Measurements from ENCODE around the gene COL6A3.
"Not testable (repeated sequence)": the region's sequence is repeated elsewhere in the genome, so short reads cannot be mapped to it uniquely, and the experiment has no call there.

The COL6A3 gene

DNA sequence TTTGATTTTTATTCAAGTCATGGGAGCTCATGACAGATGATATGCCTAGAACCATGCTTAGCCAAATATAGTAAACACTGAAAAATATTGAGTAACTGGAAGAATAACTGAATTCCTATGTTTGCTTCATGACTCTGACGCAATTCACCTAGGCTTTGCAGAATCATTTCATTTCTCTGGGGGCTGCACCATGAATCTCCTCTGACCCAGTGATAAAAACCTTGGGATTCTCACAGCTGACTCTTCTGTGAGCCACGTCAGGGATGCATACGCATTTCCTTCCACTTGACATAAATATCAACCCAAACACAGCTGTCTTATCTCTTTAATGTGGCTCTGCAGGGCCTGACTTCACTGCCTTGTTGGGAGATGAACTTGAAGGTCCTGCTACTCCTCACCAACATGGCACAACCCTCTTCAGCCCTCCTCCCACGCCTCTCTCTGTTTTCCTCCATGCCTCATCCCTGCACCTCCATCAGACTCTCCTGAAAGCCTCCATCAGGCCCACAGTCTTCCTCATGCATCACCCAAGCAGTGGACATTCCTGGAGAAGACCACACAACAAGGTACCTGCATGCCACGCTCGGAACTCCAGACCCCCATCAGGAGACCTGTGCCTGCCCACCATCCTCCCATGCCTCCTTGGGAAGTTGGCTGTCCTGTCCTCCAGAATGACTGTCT lies 29.8 kb downstream of the COL6A3 start:
- no peak for DNase-seq (ENCODE audit: low spot score)

- no peak for DNase-seq (ENCODE audit: low spot score)
Observed at GRCh38 chr2:237380768-237381167, 33.2 kb downstream of the COL6A3 start.

DNA sequence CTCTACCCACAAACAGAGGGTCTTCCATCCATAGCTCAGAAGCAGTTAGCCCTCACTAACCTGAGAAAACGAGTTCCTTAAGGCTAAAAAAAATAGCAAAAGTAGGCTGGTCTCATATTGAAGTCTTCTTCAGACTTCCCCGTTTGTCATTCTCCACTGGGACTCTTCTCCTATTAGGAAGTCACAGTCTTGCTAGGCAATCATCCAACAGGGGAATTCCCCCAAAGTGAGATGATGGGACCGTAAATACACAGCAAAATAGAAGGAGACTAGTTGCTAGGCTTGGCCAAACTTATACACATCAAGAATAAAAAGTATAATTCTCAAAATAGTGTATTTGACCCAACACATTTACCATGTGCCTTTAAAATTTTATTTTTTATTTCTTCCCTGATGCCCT lies 34.3 kb downstream of the COL6A3 start:
- no peak for DNase-seq (ENCODE audit: low spot score)

- DNase-seq (ENCODE audit: low spot score) = no peak
Observed at GRCh38 chr2:237378650-237379049, 35.3 kb downstream of the COL6A3 start.

DNA sequence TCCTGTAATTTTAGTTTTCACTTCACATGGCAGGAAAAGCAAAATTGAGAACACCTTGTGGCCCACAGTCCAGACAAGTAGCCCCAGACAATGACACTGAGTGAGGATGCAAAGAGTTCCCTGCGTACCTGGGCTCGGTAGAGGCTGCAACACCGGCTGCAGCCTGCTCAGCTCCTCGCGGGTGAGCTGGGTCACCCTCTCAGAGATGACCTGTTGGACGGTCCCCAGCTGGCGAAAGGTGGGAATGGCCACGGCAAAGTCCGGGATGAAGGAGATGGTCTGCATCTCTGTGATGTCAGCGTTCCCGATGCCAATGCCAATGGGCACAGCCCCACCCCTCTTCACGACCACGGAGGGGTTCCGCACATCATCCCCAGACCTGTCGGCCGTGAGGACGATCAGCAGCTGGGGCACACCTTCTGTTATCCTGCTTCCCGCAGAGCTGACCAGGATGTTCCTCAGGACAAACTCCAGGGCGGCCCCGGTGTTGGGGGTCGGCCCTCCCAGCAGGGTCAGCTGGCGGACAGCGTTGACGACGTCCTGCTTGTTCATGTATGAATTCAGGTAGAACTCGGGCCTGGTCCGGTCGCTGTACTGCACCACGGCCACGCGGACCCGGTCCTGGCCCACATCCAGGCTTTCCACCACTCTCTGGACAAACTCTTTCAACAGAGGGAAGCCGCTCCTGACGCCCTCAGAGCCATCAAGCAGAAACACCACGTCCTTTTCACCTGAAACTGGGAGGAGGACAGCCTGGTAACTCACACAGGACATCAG lies 39.5 kb downstream of the COL6A3 start:
- DNase-seq (ENCODE audit: low spot score) = no peak

- DNase-seq (ENCODE audit: low spot score) = no peak
Observed at GRCh38 chr2:237371856-237372255, 42.1 kb downstream of the COL6A3 start.

DNA sequence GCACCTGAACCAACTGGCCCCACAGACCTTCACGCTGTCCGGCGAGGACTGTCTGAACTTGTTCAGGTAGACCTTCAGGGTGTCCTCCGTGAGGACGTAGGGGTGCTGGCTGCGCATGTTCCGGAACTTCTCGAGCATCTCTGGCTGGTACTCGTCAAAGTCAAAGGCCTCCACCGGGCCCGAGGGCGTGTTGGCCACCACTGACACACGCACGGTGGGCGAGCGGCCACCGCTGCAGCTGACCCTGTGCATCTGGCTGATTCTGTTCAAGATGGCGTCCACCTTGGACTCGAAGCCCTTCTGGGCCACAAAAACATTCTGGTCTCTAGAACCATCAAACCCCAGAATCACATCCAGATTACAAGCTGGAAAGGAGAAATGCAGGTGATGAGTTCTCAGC lies 48.3 kb downstream of the COL6A3 start:
- DNase-seq (ENCODE audit: low spot score) = no peak

DNA sequence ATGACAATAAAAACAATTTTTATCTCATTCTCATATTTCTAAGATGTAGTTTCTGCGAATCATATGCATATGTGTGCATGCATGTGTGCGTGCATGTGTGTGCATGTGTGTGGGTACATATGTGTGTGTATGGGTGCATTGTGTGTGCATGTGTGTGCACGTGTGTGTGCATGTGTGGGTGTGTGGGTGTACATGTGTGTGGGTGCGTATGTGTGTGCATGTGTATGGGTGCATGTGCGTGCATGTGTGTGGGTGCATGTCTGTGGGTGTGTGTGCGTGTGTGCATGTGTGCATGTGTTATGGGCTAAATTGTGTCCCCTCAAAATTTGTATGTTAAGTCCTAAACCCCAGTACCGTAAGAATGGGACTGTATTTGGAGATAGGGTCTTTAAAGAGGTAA lies 49.3 kb downstream of the COL6A3 start:
- DNase-seq (ENCODE audit: low spot score) = no peak

- DNase-seq (ENCODE audit: low spot score) = no peak
Observed at GRCh38 chr2:237361194-237362004, 52.6 kb downstream of the COL6A3 start.

- DNase-seq (ENCODE audit: low spot score) = no peak
Observed at GRCh38 chr2:237359894-237360780, 53.8 kb downstream of the COL6A3 start.

DNA sequence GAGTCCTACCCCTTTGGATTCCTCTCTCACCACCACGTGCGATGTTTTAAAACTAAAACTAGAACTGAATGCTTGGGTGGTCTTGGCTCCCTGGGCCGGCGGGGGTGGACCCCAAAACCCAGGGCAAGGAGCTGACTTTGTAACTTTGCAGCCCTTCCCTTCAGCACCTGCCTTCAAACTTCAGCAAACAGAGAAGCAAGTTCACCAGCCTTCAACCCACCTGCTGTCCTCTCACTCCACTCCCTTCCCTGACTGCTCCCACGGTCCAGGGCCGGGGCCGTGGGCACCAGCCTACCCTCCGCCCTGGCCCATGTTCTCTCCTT lies 54.5 kb downstream of the COL6A3 start:
- no peak for DNase-seq (ENCODE audit: low spot score)

- DNase-seq (ENCODE audit: low spot score) = no peak
Observed at GRCh38 chr2:237358721-237359517, 55.0 kb downstream of the COL6A3 start.

DNA sequence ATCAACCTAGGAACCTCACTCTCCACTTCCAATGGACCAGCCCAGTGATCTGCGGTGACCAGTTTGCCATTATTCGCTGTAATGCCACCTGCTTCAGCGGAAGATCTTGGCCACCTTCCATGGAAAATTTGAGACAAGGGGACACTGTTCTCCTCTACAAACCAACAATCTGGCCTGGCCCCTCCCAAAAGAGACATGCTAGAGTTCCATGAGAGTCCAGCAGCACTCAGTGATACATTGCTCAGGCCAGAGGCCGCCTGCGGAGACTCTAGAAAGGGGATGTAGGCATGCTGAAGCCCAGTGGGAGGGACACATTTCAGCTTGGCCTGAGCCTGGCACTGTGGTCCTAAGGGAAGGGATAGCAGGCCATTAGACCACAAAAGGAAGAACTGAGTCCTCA lies 58.3 kb downstream of the COL6A3 start:
- DNase-seq (ENCODE audit: low spot score) = no peak

GRCh38 chr2:237354892-237355291 lies 59.1 kb downstream of the COL6A3 start:
- DNase-seq (ENCODE audit: low spot score) = no peak

DNA sequence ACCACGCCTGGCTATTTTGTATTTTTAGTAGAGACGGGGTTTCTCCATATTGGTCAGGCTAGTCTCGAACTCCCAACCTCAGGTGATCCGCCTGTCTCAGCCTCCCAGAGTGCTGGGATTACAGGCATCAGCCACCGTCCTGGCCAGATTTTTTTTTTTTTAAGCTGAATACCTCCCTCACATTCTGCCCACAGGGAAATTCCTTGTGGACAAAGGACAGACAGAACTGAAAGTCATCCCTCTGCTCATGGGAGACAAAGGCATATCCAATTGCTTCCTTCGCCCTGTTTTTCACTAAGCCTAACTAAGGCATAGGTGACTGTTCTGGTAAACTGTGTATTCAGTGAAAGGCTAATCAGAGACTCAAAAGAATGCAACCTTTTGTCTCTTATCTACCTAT lies 59.8 kb downstream of the COL6A3 start:
- not testable (repeated sequence) for DNase-seq (ENCODE audit: low spot score)

DNA sequence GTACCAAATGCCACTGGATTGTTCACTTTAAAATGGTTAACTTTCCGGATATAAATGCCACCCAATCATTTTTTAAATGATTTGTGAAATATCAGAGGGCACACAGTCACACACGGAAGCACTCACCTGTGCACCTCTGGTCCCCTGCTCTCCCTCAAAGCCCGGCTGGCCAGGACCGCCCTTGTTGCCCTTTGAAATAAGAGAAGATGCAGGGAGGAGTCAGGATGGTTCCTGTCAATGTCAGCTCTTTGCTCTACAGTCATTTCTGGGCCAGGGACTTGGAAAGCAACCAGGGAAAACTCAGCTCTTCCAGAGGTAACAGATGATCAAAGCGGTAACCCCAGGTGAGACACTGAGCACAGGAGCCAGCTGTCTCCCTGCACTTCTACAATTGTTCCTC lies 60.7 kb downstream of the COL6A3 start:
- no peak for DNase-seq (ENCODE audit: low spot score)

- DNase-seq (ENCODE audit: low spot score) = no peak
Observed at GRCh38 chr2:237352279-237352845, 61.6 kb downstream of the COL6A3 start.

DNA sequence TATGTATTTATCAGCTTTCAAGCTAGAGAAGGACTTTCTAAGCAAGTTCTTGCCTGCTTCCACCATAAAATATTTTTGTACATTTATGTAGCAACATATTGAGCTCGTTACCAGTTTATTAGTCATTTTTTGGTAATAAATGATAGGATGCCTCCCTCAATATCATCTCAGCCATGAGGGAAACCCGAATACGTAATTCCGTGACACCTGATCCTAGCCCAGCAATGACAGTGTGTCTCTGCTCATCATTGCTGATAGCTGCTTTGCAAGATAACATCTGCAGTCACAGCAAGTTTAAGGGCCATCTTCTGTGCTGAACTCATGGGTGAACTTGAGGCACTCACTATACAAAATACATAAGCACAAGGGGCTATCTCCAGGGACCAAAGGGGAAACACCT lies 62.2 kb downstream of the COL6A3 start:
- DNase-seq (ENCODE audit: low spot score) = no peak

- no peak for DNase-seq (ENCODE audit: low spot score)
Observed at GRCh38 chr2:237351046-237351445, 62.9 kb downstream of the COL6A3 start.

- DNase-seq (ENCODE audit: low spot score) = no peak
Observed at GRCh38 chr2:237350597-237350996, 63.4 kb downstream of the COL6A3 start.

DNA sequence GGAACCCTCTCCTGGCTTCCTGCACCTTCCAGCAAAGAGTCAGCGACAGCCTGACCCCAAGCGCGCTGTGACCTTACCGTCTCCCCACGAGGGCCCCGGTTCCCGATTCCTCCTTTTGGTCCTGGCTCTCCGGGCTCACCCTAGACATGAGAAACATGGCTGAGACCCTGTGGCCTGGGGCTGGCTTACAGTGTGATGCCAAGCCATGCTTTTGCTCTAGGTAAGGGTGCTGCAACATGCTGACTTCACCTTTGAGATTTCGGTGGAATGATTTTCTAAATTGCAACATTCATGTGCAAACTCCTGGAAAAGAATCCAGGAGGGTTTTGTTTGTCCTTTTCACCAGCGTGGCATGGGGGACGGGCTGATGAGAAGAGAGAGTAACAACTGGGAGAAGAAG lies 63.9 kb downstream of the COL6A3 start:
- DNase-seq (ENCODE audit: low spot score) = no peak

All from NAMALWA (cell line).